Loucy (cell line): Measurements from ENCODE around the gene MXRA8.

Experiments used
- H2AFZ ChIP-seq: fragments of 200-600 bp; sonication (generic); 2 replicates; pipeline ENCODE4 v1.6.0; 2016; ENCODE audit warnings: antibody characterized with exemption, mild to moderate bottlenecking, low read length, moderate library complexity
- H3F3A ChIP-seq: fragments of 200-600 bp; 2 replicates; pipeline ENCODE4 v1.6.0; 2016; ENCODE audit warnings: antibody characterized with exemption, low read depth, mild to moderate bottlenecking
- H3K27me3 ChIP-seq: fragments of 200-600 bp; sonication (generic); 2 replicates; pipeline ENCODE4 v1.6.1; 2014; ENCODE audit warnings: low read length, mild to moderate bottlenecking; ENCODE audit not compliant: insufficient read depth, poor library complexity, severe bottlenecking
- H3K36me3 ChIP-seq: fragments of 200-600 bp; sonication (generic); 2 replicates; pipeline ENCODE4 v1.6.1; 2016; ENCODE audit warnings: low read length; ENCODE audit not compliant: insufficient read depth
- H3K4me1 ChIP-seq: fragments of 200-600 bp; sonication (generic); 2 replicates; pipeline ENCODE4 v1.5.1; 2014; ENCODE audit warnings: low read length, mild to moderate bottlenecking; ENCODE audit not compliant: insufficient read depth, poor library complexity, severe bottlenecking
- H3K4me2 ChIP-seq: fragments of 200-600 bp; sonication (generic); 2 replicates; pipeline ENCODE4 v1.6.0; 2014; ENCODE audit warnings: antibody characterized with exemption, low read length, low read depth, mild to moderate bottlenecking; ENCODE audit not compliant: poor library complexity, severe bottlenecking
- H3K4me3 ChIP-seq: fragments of 200-600 bp; sonication (generic); 2 replicates; pipeline ENCODE4 v1.5.1; 2014; ENCODE audit warnings: low read length, mild to moderate bottlenecking, mixed read lengths; ENCODE audit not compliant: poor library complexity, severe bottlenecking
- H3K79me2 ChIP-seq: fragments of 200-600 bp; sonication (generic); 2 replicates; pipeline ENCODE4 v1.6.1; 2014; ENCODE audit warnings: low read length; ENCODE audit not compliant: insufficient read depth
- H3K9ac ChIP-seq: fragments of 200-600 bp; sonication (generic); 2 replicates; pipeline ENCODE4 v1.6.0; 2014; ENCODE audit warnings: mild to moderate bottlenecking, low read depth, low read length, moderate library complexity; ENCODE audit not compliant: poor library complexity, severe bottlenecking
- H3K9me2 ChIP-seq: fragments of 200-600 bp; sonication (generic); replicated peaks from 2 replicates; pipeline ENCODE4 v1.6.1; 2016; ENCODE audit warnings: low read depth, low read length, mixed read lengths
- H3K9me3 ChIP-seq: fragments of 200-600 bp; sonication (generic); 2 replicates; pipeline ENCODE4 v1.6.1; 2014; ENCODE audit warnings: mild to moderate bottlenecking, antibody characterized with exemption, low read length, low read depth; ENCODE audit not compliant: insufficient read depth
- H4K20me1 ChIP-seq: fragments of 200-600 bp; sonication (generic); 2 replicates; pipeline ENCODE4 v1.6.0; 2014; ENCODE audit warnings: antibody characterized with exemption, low read length, mild to moderate bottlenecking; ENCODE audit not compliant: insufficient read depth, poor library complexity, severe bottlenecking
- CTCF ChIP-seq: fragments of 200-600 bp; sonication (generic); conservative IDR thresholded peaks from 2 replicates; pipeline ENCODE4 v1.5.1; 2014; ENCODE audit warnings: mild to moderate bottlenecking, antibody characterized with exemption, low read length
- EZH2phosphoT487 ChIP-seq: fragments of 200-600 bp; IDR thresholded peaks from 2 replicates; pipeline ENCODE4 v1.6.1; 2018; ENCODE audit warnings: antibody characterized with exemption, mild to moderate bottlenecking, moderate library complexity, borderline replicate concordance

MXRA8 gene

GRCh38 chr1:1402072-1402900 lies 43.9 kb upstream of the MXRA8 start:
- H3K4me1 ChIP-seq: peaks cover 48% of the 10 kb centered on the region
- no peaks in the 10 kb centered on the region for H3F3A ChIP-seq
- H3K9me3 ChIP-seq: no peaks in the 10 kb centered on the region
- H2AFZ ChIP-seq: no peak overlapping the region
- no peak overlapping the region for H3K4me3 ChIP-seq
- H3K9me2 ChIP-seq: no peaks in the 10 kb centered on the region
- H3K36me3 ChIP-seq: peaks cover 37% of the 10 kb centered on the region; the same call in 1 of the 2 replicates
- peak overlapping the region; percentile 33 for H3K4me2 ChIP-seq
- no peak for TF ChIP-seq EZH2phosphoT487
- TF ChIP-seq CTCF: peak; percentile 72
- peaks cover 6% of the 10 kb centered on the region for H3K27me3 ChIP-seq
- H3K79me2 ChIP-seq: peaks cover 85% of the 10 kb centered on the region
- no peak overlapping the region for H3K9ac ChIP-seq
- H4K20me1 ChIP-seq: peaks cover 49% of the 10 kb centered on the region

DNA sequence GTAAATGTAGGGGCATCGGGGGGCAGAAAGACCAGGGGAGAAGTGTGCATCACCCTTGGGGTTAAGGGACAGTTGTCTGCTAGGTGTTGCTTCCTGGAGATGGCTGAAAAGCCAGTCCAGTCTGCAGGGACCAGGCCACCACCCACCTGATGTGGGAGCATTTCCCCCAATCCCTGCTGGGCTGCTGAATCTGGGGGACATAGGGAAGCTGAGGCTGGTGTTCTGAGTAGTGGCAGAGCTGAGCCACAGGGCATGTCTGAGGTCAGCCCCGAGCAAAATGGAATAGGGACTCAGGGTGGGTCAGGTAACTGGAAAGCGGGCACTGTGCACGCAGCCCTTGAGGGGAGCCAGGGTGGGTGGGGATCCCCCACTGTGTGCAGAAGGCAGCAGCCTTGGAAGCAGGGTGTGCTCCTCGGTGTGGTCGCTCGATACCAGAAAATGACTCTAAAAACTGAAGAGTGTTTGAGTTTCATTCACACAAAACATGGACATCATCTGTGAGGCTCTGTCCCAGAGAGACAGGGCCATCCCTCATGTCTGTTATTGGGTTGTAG lies 43.2 kb upstream of the MXRA8 start:
- H3K9me2 ChIP-seq: no peaks in the 10 kb centered on the region
- peak overlapping the region; percentile 87 for H3K4me3 ChIP-seq
- H3K4me1 ChIP-seq: peaks cover 52% of the 10 kb centered on the region
- peaks cover 6% of the 10 kb centered on the region for H3K27me3 ChIP-seq
- H3K9ac ChIP-seq: no peak overlapping the region
- H3K4me2 ChIP-seq: peak overlapping the region; percentile 97
- H2AFZ ChIP-seq: no peak overlapping the region
- H4K20me1 ChIP-seq: peaks cover 53% of the 10 kb centered on the region
- H3K36me3 ChIP-seq: peaks cover 41% of the 10 kb centered on the region; the same call in 1 of the 2 replicates
- H3K79me2 ChIP-seq: peaks cover 85% of the 10 kb centered on the region
- H3F3A ChIP-seq: no peaks in the 10 kb centered on the region
- H3K9me3 ChIP-seq: no peaks in the 10 kb centered on the region
- no peak for TF ChIP-seq CTCF
- TF ChIP-seq EZH2phosphoT487: no peak

DNA sequence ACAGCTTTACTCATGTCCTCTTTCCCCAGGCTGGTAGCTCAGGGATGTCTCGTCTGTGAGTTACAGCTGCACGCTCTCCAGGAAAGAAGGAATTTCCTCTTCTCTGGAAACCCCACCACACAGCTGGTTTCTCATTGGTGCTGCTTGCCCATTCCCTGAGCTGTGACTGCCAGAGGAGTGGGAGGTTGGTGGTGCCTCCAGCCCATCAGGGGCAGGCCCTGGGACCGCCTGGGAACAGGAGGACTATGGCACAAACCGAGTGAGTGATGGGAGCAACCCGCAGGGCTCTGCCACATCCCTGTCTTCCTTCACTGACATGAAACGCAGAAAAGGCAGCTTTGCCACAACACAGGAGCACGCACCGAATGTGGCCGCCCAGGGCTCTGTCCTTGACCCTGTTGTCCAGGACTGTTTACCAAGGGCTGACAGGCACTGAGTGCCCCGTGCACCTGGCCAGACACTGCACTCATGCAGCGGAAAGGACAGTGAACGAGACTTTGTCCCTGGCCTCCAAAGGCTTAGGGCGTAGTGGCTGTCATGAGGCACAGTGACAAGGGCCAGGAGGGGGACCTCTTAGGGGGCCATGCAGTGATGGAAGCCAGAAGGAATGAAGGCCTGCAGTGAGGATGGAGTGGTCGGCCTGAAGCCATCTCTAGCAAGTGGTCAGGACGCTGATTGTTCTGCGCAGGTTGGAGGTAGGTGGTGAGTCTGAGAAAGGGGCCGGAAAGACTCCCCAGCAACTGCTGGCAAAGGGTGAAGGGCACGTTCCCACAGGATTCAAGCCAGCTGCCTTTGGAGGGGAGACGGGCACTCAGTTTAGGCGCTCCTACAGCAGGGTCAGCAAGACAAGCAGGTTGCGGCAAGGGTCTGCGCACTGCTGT lies 42.5 kb upstream of the MXRA8 start:
- peaks cover 6% of the 10 kb centered on the region for H3K27me3 ChIP-seq
- H3K79me2 ChIP-seq: peaks cover 85% of the 10 kb centered on the region
- no peak overlapping the region for H2AFZ ChIP-seq
- TF ChIP-seq EZH2phosphoT487 (no peak), CTCF (no peak)
- H4K20me1 ChIP-seq: peaks cover 45% of the 10 kb centered on the region
- H3K9me3 ChIP-seq: no peaks in the 10 kb centered on the region
- peaks cover 42% of the 10 kb centered on the region; the same call in 1 of the 2 replicates for H3K36me3 ChIP-seq
- H3K4me3 ChIP-seq: peak overlapping the region; percentile 87
- peak overlapping the region; percentile 95 for H3K9ac ChIP-seq
- H3K4me1 ChIP-seq: peaks cover 46% of the 10 kb centered on the region
- H3K9me2 ChIP-seq: no peaks in the 10 kb centered on the region
- H3K4me2 ChIP-seq: peak overlapping the region; percentile 97
- H3F3A ChIP-seq: no peaks in the 10 kb centered on the region
